Measurements from ENCODE around the gene CTSD.
"Not testable (repeated sequence)": the region's sequence is repeated elsewhere in the genome, so short reads cannot be mapped to it uniquely, and the experiment has no call there.

CTSD gene

DNA sequence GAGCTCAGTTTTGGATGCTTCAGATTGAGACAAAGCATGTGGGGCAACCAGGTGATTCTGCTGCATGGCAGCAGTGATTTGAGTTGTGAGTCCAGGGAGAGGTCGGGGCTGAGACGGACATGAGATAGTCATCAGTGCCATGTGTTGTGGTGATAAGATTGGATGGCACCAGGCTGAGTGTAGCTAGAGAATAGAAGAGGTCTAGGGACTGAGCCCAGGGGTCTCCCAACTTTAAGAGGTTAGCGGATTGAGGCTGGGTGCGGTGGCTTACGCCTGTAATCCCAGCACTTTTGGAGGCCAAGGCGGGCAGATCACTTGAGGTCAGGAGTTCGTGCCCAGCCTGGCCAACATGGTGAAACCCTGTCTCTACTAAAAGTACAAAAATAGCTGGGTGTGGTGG lies 6.3 kb upstream of the CTSD start:
- TF ChIP-seq, protein P1, sequence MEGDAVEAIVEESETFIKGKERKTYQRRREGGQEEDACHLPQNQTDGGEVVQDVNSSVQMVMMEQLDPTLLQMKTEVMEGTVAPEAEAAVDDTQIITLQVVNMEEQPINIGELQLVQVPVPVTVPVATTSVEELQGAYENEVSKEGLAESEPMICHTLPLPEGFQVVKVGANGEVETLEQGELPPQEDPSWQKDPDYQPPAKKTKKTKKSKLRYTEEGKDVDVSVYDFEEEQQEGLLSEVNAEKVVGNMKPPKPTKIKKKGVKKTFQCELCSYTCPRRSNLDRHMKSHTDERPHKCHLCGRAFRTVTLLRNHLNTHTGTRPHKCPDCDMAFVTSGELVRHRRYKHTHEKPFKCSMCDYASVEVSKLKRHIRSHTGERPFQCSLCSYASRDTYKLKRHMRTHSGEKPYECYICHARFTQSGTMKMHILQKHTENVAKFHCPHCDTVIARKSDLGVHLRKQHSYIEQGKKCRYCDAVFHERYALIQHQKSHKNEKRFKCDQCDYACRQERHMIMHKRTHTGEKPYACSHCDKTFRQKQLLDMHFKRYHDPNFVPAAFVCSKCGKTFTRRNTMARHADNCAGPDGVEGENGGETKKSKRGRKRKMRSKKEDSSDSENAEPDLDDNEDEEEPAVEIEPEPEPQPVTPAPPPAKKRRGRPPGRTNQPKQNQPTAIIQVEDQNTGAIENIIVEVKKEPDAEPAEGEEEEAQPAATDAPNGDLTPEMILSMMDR (conservative IDR thresholded peaks at IDR 0.05; ENCODE audit: low read depth) = no peak
- ChIA-PET CTCF (no interaction called here), POLR2A (ENCODE audit: low non-redundant PET) (no interaction called here)
- peak overlapping the region; percentile 38 for H3K27ac ChIP-seq
- DNase-seq (ENCODE audit: low spot score) = no peak

DNA sequence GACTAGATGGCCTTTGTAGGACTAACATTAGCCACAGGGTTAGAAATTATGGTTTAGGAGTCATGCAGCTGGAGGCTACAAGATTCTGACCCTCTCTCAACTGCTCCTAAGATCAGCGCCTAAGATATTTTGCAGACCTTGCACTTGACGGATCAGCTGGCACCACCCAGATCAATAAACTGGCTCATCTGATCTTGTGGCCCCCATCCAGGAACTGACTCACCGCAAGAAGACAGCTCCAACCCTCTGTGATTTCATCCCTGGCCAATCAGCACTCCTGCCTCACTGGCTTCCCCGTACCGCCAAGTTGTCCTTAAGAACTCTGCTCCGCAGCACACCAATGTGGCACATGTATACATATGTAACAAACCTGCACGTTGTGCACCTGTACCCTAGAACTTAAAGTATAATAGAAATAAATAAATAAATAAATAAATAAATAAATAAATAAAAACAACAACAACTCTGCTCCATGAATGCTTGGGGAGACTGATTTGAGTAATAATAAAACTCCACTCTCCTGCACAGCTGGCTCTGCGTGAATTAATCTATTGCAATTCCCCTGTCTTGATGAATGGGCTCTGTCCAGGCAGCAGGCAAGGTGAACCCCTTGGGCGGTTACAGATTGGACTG lies 5.7 kb upstream of the CTSD start:
- POLR2A ChIA-PET (ENCODE audit: low non-redundant PET); DNase-seq (ENCODE audit: low spot score); CTCF ChIA-PET: not testable (repeated sequence)
- H3K27ac ChIP-seq = peak overlapping the region; percentile 38

GRCh38 chr11:1768141-1768469 lies 4.4 kb upstream of the CTSD start:
- POLR2A ChIA-PET (ENCODE audit: low non-redundant PET) = no interaction called here
- TF ChIP-seq, protein P1 (conservative IDR thresholded peaks at IDR 0.05; ENCODE audit: low read depth) = no peak
- peak overlapping the region; percentile 38 for H3K27ac ChIP-seq
- DNase-seq (ENCODE audit: low spot score) = no peak
- CTCF ChIA-PET = no interaction called here

- no peak for DNase-seq (ENCODE audit: low spot score)
- no peak overlapping the region; the same call in 1 of the 2 replicates for H3K27ac ChIP-seq
- ChIA-PET CTCF (interaction anchor here (0.5 to 1.3 kb wide), 2 partner anchors 57 to 115 kb away, joined by 3 to 6 read pairs; no protein-coding TSS in a partner anchor), POLR2A (ENCODE audit: low non-redundant PET) (no interaction called here)
- TF ChIP-seq, protein P1 (conservative IDR thresholded peaks at IDR 0.05; ENCODE audit: low read depth) = no peak
Observed at GRCh38 chr11:1767399-1768140, 3.8 kb upstream of the CTSD start.

- H3K27ac ChIP-seq = peak overlapping the region; percentile 38
- CTCF ChIA-PET = interaction anchor here (0.5 to 1.3 kb wide), 2 partner anchors 58 to 114 kb away, joined by 3 to 6 read pairs; no protein-coding TSS in a partner anchor
- POLR2A ChIA-PET (ENCODE audit: low non-redundant PET) = interaction anchor here (0.9 kb wide), 1 partner anchor 66 kb away, joined by 3 read pairs; no protein-coding TSS in a partner anchor
- TF ChIP-seq, protein P1 (conservative IDR thresholded peaks at IDR 0.05; ENCODE audit: low read depth) = no peak
- no peak for DNase-seq (ENCODE audit: low spot score)
Observed at GRCh38 chr11:1766719-1767398, 3.1 kb upstream of the CTSD start.

DNA sequence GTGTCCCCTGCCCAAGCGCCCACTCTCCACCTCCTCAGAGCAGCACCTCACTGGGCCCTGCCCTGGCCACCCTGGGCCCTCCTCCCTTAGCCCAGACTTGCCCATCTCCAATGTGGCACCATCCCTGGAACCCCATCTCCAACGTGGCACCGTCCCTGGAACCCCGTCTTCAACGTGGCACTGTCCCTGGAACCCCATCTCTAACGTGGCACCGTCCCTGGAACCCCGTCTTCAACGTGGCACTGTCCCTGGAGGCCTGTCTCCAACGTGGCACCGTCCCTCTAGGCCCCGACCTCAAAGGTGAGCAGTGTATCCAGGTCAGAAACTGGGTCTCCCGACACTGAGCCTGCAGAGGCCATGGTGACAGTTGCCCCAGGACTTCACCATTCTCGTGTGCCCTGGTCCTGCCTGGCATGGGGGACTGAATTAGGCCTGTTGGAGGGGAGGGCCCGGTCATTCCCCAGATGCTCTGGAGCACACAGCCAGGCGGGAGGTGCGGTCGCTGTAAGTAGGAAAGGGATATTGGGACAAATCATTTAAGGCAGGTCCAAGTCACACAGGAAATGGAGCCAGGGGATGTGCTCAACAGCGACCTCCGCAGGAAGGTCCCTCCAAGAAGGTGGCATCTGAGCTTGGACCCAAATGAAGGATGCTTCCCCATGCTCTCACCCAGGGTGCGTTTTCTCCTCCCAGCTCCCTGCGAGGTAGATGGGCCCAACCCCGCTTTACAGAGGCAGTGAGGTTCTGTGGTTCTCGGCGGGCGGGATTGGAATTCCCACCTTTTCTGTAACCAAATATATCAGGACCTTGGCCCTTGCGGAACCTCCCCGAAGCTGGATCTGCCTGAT lies 2.4 kb upstream of the CTSD start:
- DNase-seq (ENCODE audit: low spot score) = no peak
- TF ChIP-seq, protein P1 (conservative IDR thresholded peaks at IDR 0.05; ENCODE audit: low read depth) = no peak
- H3K27ac ChIP-seq = peak overlapping the region; percentile 38
- ChIA-PET POLR2A (ENCODE audit: low non-redundant PET) (interaction anchor here (0.9 kb wide), 1 partner anchor 66 kb away, joined by 3 read pairs; no protein-coding TSS in a partner anchor), CTCF (interaction anchor here (1.3 kb wide), 1 partner anchor 113 kb away, joined by 6 read pairs; no protein-coding TSS in a partner anchor)

Measured in RWPE1 (cell line).